GM18502 (cell line): Measurements from ENCODE around the gene FGD6.
"Not testable (repeated sequence)": the region's sequence is repeated elsewhere in the genome, so short reads cannot be mapped to it uniquely, and the experiment has no call there.

Experiments
- ATAC-seq: cut with Tn5 transposase; IDR thresholded peaks from one replicate; pipeline ENCODE4 v1.9.1; 2021; ENCODE audit warnings: mild to moderate bottlenecking; ENCODE audit not compliant: unreplicated experiment, poor library complexity

FGD6 gene

DNA sequence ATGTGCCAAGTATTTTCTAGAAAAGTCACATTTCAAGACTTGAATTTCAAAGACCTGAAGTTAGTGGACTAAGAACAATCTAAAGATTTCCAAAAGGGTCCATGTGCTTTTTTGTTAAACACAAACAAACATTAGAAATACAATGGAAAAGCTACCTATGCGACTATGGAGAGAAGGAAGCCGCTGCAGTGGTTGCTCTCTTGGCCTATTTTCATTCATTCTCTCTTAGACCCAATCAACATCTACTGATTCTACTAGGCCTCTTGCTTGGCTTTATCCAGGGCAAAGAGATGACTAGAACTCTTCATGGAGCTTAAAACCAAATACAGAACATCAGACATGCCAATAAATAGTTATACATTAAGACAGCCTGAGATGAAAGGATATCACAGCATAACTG is 9.9 kb downstream of the FGD6 start:
- ATAC-seq = no peak

DNA sequence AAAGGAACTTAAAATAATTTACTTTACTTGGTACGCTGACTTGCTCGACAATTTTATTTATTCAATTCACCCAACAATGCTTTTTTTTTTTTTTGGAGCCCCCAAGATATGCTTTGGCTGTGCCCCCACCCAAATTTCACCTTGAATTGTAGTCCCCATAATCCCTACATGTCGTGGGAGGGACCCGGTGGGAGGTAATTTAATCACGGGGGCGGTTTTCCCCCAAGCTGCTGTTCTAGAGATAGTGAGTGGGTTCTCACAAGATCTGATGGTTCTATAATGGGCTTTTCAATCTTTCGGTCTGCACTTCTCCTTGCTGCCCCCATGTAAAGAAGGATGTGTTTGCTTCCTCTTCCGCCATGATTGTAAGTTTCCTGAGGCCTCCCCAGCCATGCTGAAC is 10.4 kb downstream of the FGD6 start:
- no peak for ATAC-seq

GRCh38 chr12:95205685-95206084 is 11.6 kb downstream of the FGD6 start:
- no peak for ATAC-seq

- ATAC-seq = no peak
These were observed 12.1 kb downstream of the FGD6 start for GRCh38 chr12:95205016-95205624.

- peak; percentile 41 for ATAC-seq
These were observed 13.0 kb downstream of the FGD6 start for GRCh38 chr12:95204141-95204866.

DNA sequence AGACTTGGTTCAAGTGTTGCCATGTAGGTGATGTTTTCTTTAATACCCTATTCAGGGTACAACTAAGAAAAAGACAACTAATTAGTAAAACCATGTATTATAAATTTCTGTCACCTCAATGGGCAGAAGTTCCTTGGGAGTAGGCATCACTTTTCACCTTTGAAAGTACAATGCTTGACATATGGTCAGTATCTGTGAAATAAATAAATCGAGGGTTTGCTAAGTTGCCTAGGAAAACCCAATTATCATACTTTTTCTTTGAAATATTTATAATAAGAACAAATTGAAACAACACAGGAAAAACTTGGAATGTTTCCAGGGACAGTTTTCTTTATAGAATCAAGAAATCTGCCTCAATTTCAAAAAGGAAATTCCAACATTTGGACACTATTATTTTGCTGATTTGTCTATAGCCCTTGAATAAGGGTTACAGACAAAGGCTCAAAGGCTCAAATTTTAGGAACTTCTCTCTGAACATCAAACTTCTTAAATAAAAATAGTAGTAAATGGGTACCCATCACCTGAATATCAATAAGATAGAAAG is 13.7 kb downstream of the FGD6 start:
- no peak for ATAC-seq

- ATAC-seq = no peak
These were observed 14.4 kb downstream of the FGD6 start for GRCh38 chr12:95202691-95203486.

DNA sequence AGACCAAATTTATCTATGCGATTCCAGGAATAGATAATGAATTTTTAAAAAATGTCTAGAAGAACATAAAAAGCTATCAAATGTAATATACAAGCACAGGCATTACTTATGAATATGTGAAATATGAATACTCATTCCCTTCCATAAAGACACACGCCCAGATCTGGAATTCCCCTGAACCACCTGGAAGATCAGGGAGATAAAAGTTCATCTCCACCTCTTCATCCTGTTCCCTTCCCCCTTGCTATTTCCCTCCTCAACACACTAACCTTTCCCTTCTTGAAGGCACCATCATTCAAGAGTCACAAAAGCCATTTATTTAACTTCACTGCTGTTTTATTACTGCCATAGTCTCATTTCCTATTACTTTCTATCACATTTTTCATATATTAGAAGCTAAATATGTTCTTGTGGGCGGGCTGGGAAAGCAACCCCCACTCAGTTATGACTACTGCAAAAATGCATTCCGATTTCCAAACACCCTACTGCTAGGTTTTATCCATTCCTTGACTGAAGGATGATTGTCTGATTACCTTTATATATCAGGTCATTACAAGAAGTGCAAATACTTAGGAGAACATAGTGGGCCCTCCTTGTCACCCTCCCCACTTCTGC is 16.1 kb downstream of the FGD6 start:
- no peak for ATAC-seq

DNA sequence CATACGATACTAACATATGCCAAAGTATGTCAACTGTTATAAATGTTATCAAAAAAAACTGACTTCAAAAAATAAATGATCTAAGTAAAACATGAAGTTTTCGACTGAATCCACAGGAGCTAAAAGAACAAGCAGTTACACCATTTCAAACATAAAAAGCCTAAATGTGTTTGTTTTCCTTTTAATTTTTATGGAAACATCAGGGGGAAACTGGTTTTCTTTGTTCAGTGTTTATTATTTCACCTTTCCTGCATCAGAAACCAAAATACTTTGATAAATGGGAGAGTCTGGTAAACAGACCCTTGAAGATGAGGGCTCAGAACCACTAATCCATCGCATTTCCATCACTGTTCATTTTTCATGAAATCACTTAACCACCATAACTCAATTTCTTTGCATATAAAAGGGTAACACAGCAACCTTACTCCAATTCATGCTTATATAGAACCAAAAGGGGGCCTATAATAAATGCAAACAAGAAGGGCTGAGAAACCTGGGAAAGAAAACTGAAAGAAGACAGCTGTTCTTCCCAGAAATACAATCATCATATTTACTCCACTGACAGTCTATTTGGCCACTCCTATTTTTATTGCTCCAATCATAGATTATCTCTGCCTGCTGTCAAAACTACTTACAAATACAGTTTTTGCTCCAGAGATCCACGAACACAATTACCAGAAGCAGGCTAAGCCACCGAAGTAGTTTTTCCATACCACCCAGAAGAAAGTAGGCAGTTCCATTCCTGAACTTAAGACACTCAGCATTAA is 17.0 kb downstream of the FGD6 start:
- no peak for ATAC-seq

DNA sequence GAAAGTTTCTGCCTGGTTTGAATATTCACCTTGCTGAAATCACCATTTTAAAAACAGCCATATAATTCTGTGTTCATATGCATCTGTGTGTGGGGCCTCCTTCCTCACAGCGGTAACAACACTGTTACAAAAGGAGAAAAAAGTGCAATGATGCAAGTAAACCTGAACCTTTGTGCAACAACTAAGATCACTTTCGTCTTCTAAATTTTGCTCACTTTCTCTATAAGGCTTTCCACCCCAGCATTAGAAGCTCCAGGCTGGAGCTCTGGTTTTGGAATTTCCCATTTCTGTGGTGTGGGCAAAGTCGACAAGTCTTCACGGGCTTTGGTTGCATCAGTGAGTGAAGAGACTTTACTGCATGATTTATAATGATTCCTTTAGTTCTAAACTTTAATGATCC is 18.4 kb downstream of the FGD6 start:
- peak; percentile 55 for ATAC-seq

DNA sequence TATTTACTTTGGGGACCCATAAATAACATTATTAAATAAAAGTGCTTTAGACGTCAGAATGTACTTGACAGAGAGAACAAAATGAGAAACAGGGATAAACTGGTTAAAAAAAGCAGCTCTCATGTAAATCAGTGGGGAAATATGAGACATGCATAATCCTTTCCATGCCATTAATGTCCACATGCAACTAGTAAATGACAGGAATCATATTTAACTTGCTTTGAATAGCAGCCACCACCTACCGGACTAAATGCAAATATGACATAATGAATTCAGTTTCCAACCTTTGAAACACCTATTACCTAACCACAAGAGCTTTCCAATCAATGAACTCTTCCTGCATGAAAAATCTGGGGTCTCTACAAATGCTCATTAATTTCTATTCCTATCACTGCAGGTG is 19.6 kb downstream of the FGD6 start:
- ATAC-seq = no peak

DNA sequence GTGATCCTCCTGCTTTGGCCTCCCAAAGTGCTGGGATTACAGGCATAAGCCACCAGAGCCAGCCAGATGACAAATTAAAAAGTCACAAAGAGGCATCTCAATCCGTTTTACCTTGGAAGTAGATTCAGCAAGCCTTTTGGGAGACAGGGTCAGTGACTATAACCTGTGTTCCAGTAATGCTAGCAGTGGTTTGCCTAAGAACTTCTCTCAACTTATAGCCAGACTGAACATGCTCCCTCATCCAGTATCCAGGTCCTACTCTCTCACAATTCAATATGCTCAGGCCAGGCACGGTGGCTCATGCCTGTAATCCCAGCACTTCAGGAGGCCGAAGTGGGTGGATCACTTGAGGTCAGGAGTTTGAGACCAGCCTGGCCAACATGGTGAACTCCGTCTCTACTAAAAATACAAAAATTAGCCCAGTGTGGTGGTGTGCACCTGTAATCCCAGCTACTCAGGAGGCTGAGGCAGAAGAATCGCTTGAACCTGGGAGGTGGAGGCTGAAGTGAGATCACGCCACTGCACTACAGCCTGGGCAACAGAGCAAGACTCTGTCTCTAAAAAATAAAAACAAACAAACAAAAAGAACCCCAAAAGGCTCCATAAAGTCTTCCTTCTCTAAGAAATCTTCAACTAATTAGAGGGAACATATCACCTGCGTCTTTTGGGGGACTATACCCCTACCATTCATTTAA is 20.2 kb downstream of the FGD6 start:
- not testable (repeated sequence) for ATAC-seq

GRCh38 chr12:95195122-95195521 is 22.1 kb downstream of the FGD6 start:
- no peak for ATAC-seq

GRCh38 chr12:95193139-95193538 is 24.1 kb downstream of the FGD6 start:
- ATAC-seq = no peak

- ATAC-seq = no peak
These were observed 25.0 kb downstream of the FGD6 start for GRCh38 chr12:95192271-95192670.

DNA sequence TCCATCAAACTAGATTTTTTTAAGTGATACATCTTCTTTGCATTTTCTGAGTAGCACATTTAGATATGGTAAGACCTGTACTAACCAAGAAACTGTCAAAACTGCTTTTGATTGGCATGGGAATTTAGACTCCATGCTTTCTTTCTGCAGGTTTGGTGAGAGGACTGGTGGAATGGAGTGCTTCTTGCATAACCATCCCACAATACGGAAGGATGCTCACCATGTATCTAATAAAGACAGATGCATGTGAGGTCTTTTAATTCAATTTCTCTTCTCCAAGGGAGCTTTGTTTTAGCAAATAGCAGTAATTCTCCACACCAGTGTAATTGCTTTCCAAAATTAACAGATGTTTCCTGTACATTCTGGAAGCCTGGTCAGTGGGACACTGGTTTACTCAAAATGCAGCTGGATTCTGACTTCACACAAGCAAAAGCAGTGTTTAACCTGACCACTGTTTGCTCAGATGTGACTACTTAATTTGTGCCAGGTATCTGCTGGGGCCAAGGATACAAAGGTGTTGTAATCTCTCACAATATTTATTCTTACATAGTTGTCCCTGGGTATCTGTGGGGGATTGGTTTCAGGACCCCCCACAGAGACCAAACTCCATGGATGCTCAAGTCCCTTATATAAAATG is 26.1 kb downstream of the FGD6 start:
- no peak for ATAC-seq

GRCh38 chr12:95187865-95188415 is 29.3 kb downstream of the FGD6 start:
- no peak for ATAC-seq

GRCh38 chr12:95185854-95186253 is 31.4 kb downstream of the FGD6 start:
- no peak for ATAC-seq

GRCh38 chr12:95185072-95185471 is 32.2 kb downstream of the FGD6 start:
- no peak for ATAC-seq
